ENCODE measurements around the gene DLGAP1.

DNA sequence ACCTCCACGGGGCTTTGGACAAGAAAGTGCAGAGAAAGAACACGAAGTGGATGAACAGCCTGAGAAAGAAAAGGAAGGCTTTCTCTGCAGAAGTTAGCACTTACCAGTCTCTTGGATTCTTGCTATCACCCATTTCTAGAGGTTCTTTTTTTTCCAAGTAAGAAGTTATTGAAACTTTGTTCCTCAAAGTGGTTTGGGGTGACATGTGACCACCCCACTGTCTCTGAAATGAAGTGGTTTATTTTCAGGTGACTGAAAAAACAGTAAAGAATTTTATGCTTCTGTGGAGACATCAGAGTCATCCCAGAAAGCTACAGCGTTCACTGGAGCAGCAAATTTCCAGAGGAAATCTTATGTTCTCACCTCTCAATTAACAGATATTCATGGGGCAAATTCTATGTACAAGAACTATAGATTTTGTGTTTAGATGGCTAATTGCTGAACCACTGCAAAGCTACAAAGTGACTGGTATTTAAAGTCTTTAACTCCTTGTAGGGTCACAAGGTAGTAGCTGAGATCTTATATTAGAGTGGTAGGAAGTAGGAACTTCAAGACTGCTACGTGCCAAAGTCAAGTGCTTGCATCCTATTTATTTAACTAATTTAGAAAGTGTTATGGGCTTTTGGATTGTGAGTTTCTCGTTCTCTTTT lies 737.6 kb downstream of the DLGAP1 start:
- TF ChIP-seq KDM1A (IDR thresholded peaks at IDR 0.05; ENCODE audit: borderline replicate concordance, low read length) (no peak), TAF1 (IDR thresholded peaks at IDR 0.05; ENCODE audit: low read depth, low read length) (no peak)
- TF ChIP-seq, protein P1, sequence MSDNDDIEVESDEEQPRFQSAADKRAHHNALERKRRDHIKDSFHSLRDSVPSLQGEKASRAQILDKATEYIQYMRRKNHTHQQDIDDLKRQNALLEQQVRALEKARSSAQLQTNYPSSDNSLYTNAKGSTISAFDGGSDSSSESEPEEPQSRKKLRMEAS (IDR thresholded peaks at IDR 0.05): no peak
- TF ChIP-seq, protein P2, sequence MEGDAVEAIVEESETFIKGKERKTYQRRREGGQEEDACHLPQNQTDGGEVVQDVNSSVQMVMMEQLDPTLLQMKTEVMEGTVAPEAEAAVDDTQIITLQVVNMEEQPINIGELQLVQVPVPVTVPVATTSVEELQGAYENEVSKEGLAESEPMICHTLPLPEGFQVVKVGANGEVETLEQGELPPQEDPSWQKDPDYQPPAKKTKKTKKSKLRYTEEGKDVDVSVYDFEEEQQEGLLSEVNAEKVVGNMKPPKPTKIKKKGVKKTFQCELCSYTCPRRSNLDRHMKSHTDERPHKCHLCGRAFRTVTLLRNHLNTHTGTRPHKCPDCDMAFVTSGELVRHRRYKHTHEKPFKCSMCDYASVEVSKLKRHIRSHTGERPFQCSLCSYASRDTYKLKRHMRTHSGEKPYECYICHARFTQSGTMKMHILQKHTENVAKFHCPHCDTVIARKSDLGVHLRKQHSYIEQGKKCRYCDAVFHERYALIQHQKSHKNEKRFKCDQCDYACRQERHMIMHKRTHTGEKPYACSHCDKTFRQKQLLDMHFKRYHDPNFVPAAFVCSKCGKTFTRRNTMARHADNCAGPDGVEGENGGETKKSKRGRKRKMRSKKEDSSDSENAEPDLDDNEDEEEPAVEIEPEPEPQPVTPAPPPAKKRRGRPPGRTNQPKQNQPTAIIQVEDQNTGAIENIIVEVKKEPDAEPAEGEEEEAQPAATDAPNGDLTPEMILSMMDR (IDR thresholded peaks at IDR 0.05; ENCODE audit: control extremely low read depth in 1 of 3, insufficient read depth in 1 of 3, low read depth in 1 of 3, low read length in 3 of 3): no peak
